Omental fat pad (tissue), 4 donors: Measurements from ENCODE around the gene MAP6. TPM values are rescaled to one million over a fixed set of nuclear protein-coding genes. Genes with fewer than 3 reads are reported as not detected.

Source experiments
- ATAC-seq: fragments of 150-250 bp; one replicate; pipeline ENCODE4 v1.9.1; 2016; ENCODE audit warnings: mild to moderate bottlenecking, moderate library complexity; ENCODE audit not compliant: low FRiP score
- DNase-seq: peaks from one replicate; pipeline ENCODE4 v3.0.0-alpha.2; 2019; ENCODE audit warnings: low spot score
- total RNA-seq, 4 donors: library from RNA; depleted of rRNA; stranded (reverse); fragments of >200 nt; gene quantifications; one replicate each; pipeline ENCODE4 v1.1.0, GENCODE V29; 2016
- TF ChIP-seq, protein P1 (sequence below), 3 donors: fragments of 450-650 bp; IDR thresholded peaks; one replicate each; pipeline ENCODE4 v1.5.1; 2016 to 2017; ENCODE audit warnings: antibody characterized with exemption in 3 of 3, mild to moderate bottlenecking in 3 of 3, moderate library complexity in 2 of 3

Gene MAP6
- total RNA-seq, 4 donors from 2014 or later, result 3.2 to 7.0 (median 4.2) TPM

DNA sequence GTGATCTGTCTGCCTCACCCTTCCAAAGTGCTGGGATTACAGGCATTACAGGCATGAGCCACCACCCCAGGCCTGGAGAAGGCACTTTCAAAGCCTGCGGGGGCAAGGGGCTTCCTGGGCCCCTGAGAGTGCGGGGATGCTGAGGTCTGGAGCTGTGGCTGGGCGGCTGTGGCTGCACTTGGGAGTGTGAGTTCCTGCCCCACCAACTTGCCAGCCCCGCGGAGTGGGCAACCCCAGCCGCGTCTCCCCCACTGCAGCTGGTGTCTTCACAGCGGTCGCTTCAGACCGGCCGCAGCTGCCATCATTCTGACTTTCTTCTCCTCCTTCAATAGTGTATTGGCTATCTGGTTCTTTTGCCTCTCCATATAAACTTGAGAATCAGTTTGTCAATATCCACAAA lies 10.7 kb upstream of the MAP6 start:
- no peak for ATAC-seq
- no peak for DNase-seq
- TF ChIP-seq, protein P1, sequence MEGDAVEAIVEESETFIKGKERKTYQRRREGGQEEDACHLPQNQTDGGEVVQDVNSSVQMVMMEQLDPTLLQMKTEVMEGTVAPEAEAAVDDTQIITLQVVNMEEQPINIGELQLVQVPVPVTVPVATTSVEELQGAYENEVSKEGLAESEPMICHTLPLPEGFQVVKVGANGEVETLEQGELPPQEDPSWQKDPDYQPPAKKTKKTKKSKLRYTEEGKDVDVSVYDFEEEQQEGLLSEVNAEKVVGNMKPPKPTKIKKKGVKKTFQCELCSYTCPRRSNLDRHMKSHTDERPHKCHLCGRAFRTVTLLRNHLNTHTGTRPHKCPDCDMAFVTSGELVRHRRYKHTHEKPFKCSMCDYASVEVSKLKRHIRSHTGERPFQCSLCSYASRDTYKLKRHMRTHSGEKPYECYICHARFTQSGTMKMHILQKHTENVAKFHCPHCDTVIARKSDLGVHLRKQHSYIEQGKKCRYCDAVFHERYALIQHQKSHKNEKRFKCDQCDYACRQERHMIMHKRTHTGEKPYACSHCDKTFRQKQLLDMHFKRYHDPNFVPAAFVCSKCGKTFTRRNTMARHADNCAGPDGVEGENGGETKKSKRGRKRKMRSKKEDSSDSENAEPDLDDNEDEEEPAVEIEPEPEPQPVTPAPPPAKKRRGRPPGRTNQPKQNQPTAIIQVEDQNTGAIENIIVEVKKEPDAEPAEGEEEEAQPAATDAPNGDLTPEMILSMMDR (IDR thresholded peaks at IDR 0.05), result no peak

DNA sequence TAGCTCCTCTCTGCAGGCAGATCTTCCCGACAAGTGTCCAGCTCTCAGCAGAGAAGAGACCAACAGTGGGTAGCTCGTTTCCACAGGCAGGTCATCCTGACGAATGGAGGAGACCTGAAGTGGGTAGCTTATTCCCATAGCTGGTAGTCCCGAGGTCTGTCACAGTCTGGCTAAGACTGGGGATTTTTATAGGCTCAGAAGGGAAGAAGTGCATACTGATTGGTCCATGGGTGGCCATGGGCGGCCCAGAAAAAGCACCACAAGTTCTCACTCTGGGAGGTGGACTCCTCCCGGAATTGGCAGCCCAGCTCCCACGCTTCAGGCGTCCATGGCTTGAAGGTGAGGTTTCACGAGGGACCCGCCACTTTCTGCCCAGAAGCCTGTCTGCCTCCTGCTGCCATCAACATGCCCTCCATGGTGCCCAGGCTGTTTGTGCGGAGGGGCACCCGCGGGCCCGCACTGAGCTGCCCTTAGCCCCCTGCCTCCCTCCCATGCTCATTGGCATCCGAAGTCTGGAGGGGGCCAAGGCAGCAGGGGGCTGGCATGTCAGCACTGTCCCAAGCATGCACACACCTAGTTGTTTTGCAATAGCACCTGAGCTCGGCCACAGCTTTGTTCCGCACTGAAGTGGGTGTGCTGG lies 9.9 kb upstream of the MAP6 start:
- DNase-seq (no peak), ATAC-seq (no peak)
- TF ChIP-seq, protein P1 (IDR thresholded peaks at IDR 0.05), result no peak

DNA sequence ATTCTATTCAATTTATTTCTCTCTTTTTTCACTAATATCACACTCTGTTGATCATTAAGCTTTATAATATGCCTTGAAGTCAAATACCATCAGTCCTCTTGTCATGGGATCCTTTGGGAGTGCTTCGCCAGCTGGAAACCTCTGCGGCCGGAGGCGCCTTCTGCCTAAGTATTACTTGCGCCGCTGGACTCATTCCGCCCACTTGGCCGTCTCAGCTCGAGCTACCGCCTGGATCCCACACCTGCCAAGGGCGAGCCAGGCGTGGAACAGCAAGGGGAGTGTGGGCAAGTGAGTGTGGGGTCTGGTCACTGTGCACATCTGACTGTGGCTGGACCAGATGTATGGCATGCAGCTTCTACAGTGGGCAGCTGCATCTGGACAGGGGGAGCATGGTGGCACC lies 9.1 kb upstream of the MAP6 start:
- no peak for ATAC-seq
- no peak for DNase-seq
- TF ChIP-seq, protein P1 (IDR thresholded peaks at IDR 0.05), result no peak

DNA sequence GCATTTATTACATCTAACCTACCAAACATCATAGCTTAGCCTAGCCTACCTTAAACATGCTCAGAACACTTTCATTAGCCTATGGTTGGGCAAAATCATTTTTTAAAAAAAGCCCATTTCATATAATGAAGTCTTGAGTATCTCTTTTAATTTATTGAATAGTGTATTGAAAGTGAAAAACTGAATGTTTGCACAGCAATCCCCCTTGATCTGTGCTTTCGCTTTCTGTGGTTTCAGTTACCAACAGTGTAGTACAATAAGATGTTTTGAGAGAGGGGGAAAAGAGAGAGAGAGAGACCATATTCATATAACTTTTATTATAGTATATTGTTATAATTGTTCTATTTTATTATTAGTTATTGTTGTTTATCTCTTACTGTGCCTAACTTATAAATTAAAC lies 8.4 kb upstream of the MAP6 start:
- TF ChIP-seq, protein P1 (IDR thresholded peaks at IDR 0.05), result no peak
- DNase-seq, result no peak
- ATAC-seq, result no peak

DNA sequence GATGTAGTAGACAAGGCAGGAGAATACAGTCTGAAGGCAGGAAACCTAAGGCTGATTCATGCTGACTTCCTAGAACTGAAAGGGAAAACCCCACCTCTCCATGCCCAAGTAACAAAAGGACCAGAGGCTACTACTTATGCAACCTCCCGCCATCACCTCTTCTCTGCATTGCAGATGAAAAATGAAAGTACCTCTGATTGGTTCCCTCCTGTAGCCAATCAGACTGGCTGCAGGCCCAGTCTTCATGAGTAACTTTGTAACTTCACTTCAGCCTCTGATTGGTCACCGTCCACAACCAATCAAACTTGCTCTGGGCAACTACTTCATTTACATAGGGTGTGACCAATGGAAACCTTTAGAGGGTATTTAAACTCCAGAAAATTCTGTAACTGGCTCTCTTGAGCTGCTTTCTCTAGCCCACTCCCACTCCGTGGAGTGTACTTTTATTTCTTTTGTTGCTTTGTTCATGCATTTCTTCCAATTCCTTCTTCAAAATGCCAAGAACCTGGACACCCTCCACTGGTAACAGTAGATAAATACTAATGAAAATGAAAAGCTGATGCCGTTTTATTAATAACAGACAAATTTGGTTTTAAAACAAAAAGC lies 5.2 kb upstream of the MAP6 start:
- ATAC-seq, result no peak
- no peak for DNase-seq
- TF ChIP-seq, protein P1 (IDR thresholded peaks at IDR 0.05), result no peak

DNA sequence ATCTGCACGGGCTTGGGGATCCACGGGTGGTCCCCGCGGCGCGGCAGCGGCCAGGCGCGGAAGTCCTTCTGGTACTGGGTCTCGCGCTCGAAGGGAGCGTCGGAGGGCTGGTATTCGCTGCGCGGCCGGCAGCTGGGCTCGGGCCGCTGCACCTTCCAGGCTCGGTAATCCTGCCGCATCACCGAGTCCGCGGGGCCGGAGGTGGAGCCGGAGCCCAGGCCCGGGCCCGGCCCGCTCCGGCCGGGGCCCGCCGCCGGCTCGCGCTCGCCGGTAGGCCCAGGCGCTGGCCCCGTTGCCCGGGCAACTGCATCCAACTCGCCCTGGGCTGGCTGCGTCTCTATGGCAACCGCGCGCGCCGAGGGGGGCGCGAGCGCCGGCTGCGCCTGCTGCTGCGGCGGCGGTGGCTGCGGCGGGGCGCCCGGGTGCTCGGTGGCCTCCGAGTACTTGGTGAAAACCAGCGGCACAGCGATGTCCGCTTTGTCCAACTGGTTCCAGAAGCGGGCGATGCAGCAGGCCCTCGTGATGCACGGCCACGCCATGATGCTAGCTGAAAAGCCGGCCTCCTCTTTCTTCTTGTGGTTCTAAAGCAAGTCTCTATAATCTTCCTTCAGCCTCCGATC lies 897 bp downstream of the MAP6 start:
- DNase-seq, result no peak
- TF ChIP-seq, protein P1 (IDR thresholded peaks at IDR 0.05), result no peak
- ATAC-seq, result peak; percentile 61
